ENCODE data around the gene BTBD7. TPM values are rescaled to one million over a fixed set of nuclear protein-coding genes. Genes with fewer than 3 reads are reported as not detected.

The BTBD7 gene
- total and polyA plus RNA-seq, 4 experiments from 2014 or later = 6.9 to 38.3 (median 19.5) TPM

- CTCF ChIA-PET (ENCODE audit: partially characterized antibody) = no interaction called here
- Mint-ChIP-seq H3K27me3 (peaks cover 2% of the 10 kb centered on the region in 2 donors), H3K9me3 (peaks cover 0 to 4% (median 0%) of the 10 kb centered on the region in 8 donors), H3K36me3 (peaks cover 0 to 5% of the 10 kb centered on the region in 2 donors), H3K27ac (no peak overlapping the region), H3K4me1 (peaks cover 6 to 17% (median 10%) of the 10 kb centered on the region in 4 donors), H3K4me3 (no peak overlapping the region)
- POLR2A ChIA-PET (ENCODE audit: partially characterized antibody) = no interaction called here
- H3K4me1 ChIP-seq (ENCODE audit: insufficient read depth, low read length) = peaks cover 8% of the 10 kb centered on the region
- H3K27ac ChIP-seq (ENCODE audit: low read depth, low read length) = no peak overlapping the region
- DNase-seq = no peak
- no peaks in the 10 kb centered on the region for H3K36me3 ChIP-seq (ENCODE audit: insufficient read depth, low read length)
- H3K9me3 ChIP-seq (ENCODE audit: control insufficient read depth in 1 of 2, low read length in 2 of 2) = no peaks in the 10 kb centered on the region
- H3K4me3 ChIP-seq (ENCODE audit: low read length in 2 of 2) = no peak overlapping the region
- intact Hi-C loops (cut with micrococcal nuclease) = no loop called here
- no peaks in the 10 kb centered on the region for H3K27me3 ChIP-seq (ENCODE audit: insufficient read depth, low read length)
Observed at GRCh38 chr14:93337143-93337753, 4.4 kb upstream of the BTBD7 start.

GRCh38 chr14:93333631-93334103, 831 bp upstream of the BTBD7 start:
- intact Hi-C loops (cut with micrococcal nuclease) = loop anchor here (2.0 to 5.0 kb wide), 2 partner anchors 127 to 221 kb away; partner anchors contain the start of genes GON7 and UBR7
- peak overlapping the region; percentile 91 to 95 (median 94) for H3K4me3 Mint-ChIP-seq
- ChIA-PET CTCF (ENCODE audit: partially characterized antibody) (no interaction called here), POLR2A (ENCODE audit: partially characterized antibody) (no interaction called here)
- H3K36me3 ChIP-seq (ENCODE audit: insufficient read depth, low read length) = no peaks in the 10 kb centered on the region
- DNase-seq = peak in 1 of 5 donors; percentile 7
- no peaks in the 10 kb centered on the region for H3K9me3 ChIP-seq (ENCODE audit: control insufficient read depth in 1 of 2, low read length in 2 of 2)
- H3K4me1 Mint-ChIP-seq = peaks cover 30 to 53% (median 36%) of the 10 kb centered on the region in 4 donors
- peak overlapping the region; percentile 83 for H3K27ac ChIP-seq (ENCODE audit: low read depth, low read length)
- peaks cover 0 to 1% (median 0%) of the 10 kb centered on the region in 8 donors for H3K9me3 Mint-ChIP-seq
- H3K36me3 Mint-ChIP-seq = peaks cover 0 to 9% of the 10 kb centered on the region in 2 donors
- H3K4me3 ChIP-seq (ENCODE audit: low read length in 2 of 2) = peak overlapping the region; percentile 59 to 96
- H3K4me1 ChIP-seq (ENCODE audit: insufficient read depth, low read length) = peaks cover 32% of the 10 kb centered on the region
- peak overlapping the region; percentile 92 to 97 (median 96) for H3K27ac Mint-ChIP-seq
- H3K27me3 Mint-ChIP-seq = no peaks in the 10 kb centered on the region
- no peaks in the 10 kb centered on the region for H3K27me3 ChIP-seq (ENCODE audit: insufficient read depth, low read length)

- H3K4me3 Mint-ChIP-seq = peak overlapping the region; percentile 92 to 98 (median 94)
- peak overlapping the region; percentile 83 for H3K27ac ChIP-seq (ENCODE audit: low read depth, low read length)
- no peaks in the 10 kb centered on the region for H3K27me3 Mint-ChIP-seq
- peaks cover 0 to 1% (median 0%) of the 10 kb centered on the region in 8 donors for H3K9me3 Mint-ChIP-seq
- H3K27ac Mint-ChIP-seq = peak overlapping the region; percentile 88 to 97 (median 96)
- no peaks in the 10 kb centered on the region for H3K36me3 ChIP-seq (ENCODE audit: insufficient read depth, low read length)
- peaks cover 0 to 9% of the 10 kb centered on the region in 2 donors for H3K36me3 Mint-ChIP-seq
- intact Hi-C loops (cut with micrococcal nuclease) = loop anchor here (1.0 to 5.0 kb wide), 3 partner anchors 126 to 220 kb away; partner anchors contain the start of genes GON7, MOAP1 and UBR7
- peak in 1 of 5 donors; percentile 18 for DNase-seq
- no peaks in the 10 kb centered on the region for H3K27me3 ChIP-seq (ENCODE audit: insufficient read depth, low read length)
- peaks cover 35 to 65% (median 44%) of the 10 kb centered on the region in 4 donors for H3K4me1 Mint-ChIP-seq
- peak overlapping the region; percentile 48 to 96 for H3K4me3 ChIP-seq (ENCODE audit: low read length in 2 of 2)
- no peaks in the 10 kb centered on the region for H3K9me3 ChIP-seq (ENCODE audit: control insufficient read depth in 1 of 2, low read length in 2 of 2)
- POLR2A ChIA-PET (ENCODE audit: partially characterized antibody) = no interaction called here
- H3K4me1 ChIP-seq (ENCODE audit: insufficient read depth, low read length) = peaks cover 32% of the 10 kb centered on the region
- CTCF ChIA-PET (ENCODE audit: partially characterized antibody) = interaction anchor here (1.2 kb wide), 1 partner anchor 219 kb away, joined by 4 read pairs; no protein-coding TSS in a partner anchor
Observed at GRCh38 chr14:93332397-93332852, 411 bp downstream of the BTBD7 start.

GRCh38 chr14:93331728-93332396, 974 bp downstream of the BTBD7 start:
- intact Hi-C loops (cut with micrococcal nuclease) = loop anchor here (1.0 to 5.0 kb wide), 3 partner anchors 125 to 220 kb away; partner anchors contain the start of genes GON7, MOAP1 and UBR7
- Mint-ChIP-seq H3K36me3 (peaks cover 0 to 9% of the 10 kb centered on the region in 2 donors), H3K4me1 (peaks cover 36 to 67% (median 46%) of the 10 kb centered on the region in 4 donors), H3K4me3 (peak overlapping the region; percentile 91 to 98 (median 94)), H3K9me3 (peaks cover 0 to 1% (median 0%) of the 10 kb centered on the region in 8 donors), H3K27me3 (no peaks in the 10 kb centered on the region), H3K27ac (peak overlapping the region; percentile 83 to 96 (median 91))
- no peaks in the 10 kb centered on the region for H3K36me3 ChIP-seq (ENCODE audit: insufficient read depth, low read length)
- peak in 1 of 5 donors; percentile 11 for DNase-seq
- ChIA-PET CTCF (ENCODE audit: partially characterized antibody) (interaction anchor here (1.1 to 1.2 kb wide), 2 partner anchors 216 to 219 kb away, joined by 4 read pairs; partner anchors contain the start of gene ITPK1), POLR2A (ENCODE audit: partially characterized antibody) (interaction anchor here (1.2 to 1.5 kb wide), 2 partner anchors 147 to 149 kb away, joined by 3 read pairs; partner anchors contain the start of genes LYSET and MOAP1)
- peak overlapping the region; percentile 48 to 96 for H3K4me3 ChIP-seq (ENCODE audit: low read length in 2 of 2)
- peak overlapping the region; percentile 83 for H3K27ac ChIP-seq (ENCODE audit: low read depth, low read length)
- H3K4me1 ChIP-seq (ENCODE audit: insufficient read depth, low read length) = peaks cover 32% of the 10 kb centered on the region
- H3K9me3 ChIP-seq (ENCODE audit: control insufficient read depth in 1 of 2, low read length in 2 of 2) = no peaks in the 10 kb centered on the region
- H3K27me3 ChIP-seq (ENCODE audit: insufficient read depth, low read length) = no peaks in the 10 kb centered on the region

- Mint-ChIP-seq H3K27me3 (no peaks in the 10 kb centered on the region), H3K36me3 (peaks cover 0 to 9% of the 10 kb centered on the region in 2 donors), H3K9me3 (peaks cover 0 to 1% (median 0%) of the 10 kb centered on the region in 8 donors), H3K4me1 (peaks cover 36 to 67% (median 46%) of the 10 kb centered on the region in 4 donors), H3K4me3 (peak overlapping the region; percentile 91 to 98 (median 94)), H3K27ac (peak overlapping the region in 6 of 7 donors; percentile 1 to 83 (median 73))
- POLR2A ChIA-PET (ENCODE audit: partially characterized antibody) = interaction anchor here (1.2 to 1.5 kb wide), 2 partner anchors 146 to 148 kb away, joined by 3 read pairs; partner anchors contain the start of genes LYSET and MOAP1
- CTCF ChIA-PET (ENCODE audit: partially characterized antibody) = interaction anchor here (1.1 to 1.2 kb wide), 2 partner anchors 216 to 218 kb away, joined by 4 read pairs; partner anchors contain the start of gene ITPK1
- Histone ChIP-seq H3K9me3 (ENCODE audit: control insufficient read depth in 1 of 2, low read length in 2 of 2) (no peaks in the 10 kb centered on the region), H3K36me3 (ENCODE audit: insufficient read depth, low read length) (no peaks in the 10 kb centered on the region), H3K4me1 (ENCODE audit: insufficient read depth, low read length) (peaks cover 33% of the 10 kb centered on the region), H3K27me3 (ENCODE audit: insufficient read depth, low read length) (no peaks in the 10 kb centered on the region), H3K4me3 (ENCODE audit: low read length in 2 of 2) (no peak overlapping the region), H3K27ac (ENCODE audit: low read depth, low read length) (no peak overlapping the region)
- intact Hi-C loops (cut with micrococcal nuclease) = loop anchor here (5.0 kb wide), 1 partner anchor 219 kb away; no protein-coding TSS in a partner anchor
- DNase-seq = no peak
Observed at GRCh38 chr14:93331002-93331727, 1.7 kb downstream of the BTBD7 start.

- H3K4me1 ChIP-seq (ENCODE audit: insufficient read depth, low read length) = peaks cover 35% of the 10 kb centered on the region
- H3K4me3 ChIP-seq (ENCODE audit: low read length in 2 of 2) = no peak overlapping the region
- ChIA-PET POLR2A (ENCODE audit: partially characterized antibody) (interaction anchor here (1.2 to 1.5 kb wide), 2 partner anchors 146 to 147 kb away, joined by 3 read pairs; partner anchors contain the start of genes LYSET and MOAP1), CTCF (ENCODE audit: partially characterized antibody) (no interaction called here)
- H3K4me3 Mint-ChIP-seq = peak overlapping the region in 6 of 8 donors; percentile 11 to 98 (median 94)
- H3K36me3 Mint-ChIP-seq = peaks cover 0 to 9% of the 10 kb centered on the region in 2 donors
- no peaks in the 10 kb centered on the region for H3K27me3 ChIP-seq (ENCODE audit: insufficient read depth, low read length)
- no peak for DNase-seq
- peak overlapping the region in 3 of 7 donors; percentile 5 to 83 (median 78) for H3K27ac Mint-ChIP-seq
- H3K27me3 Mint-ChIP-seq = no peaks in the 10 kb centered on the region
- H3K9me3 ChIP-seq (ENCODE audit: control insufficient read depth in 1 of 2, low read length in 2 of 2) = no peaks in the 10 kb centered on the region
- H3K27ac ChIP-seq (ENCODE audit: low read depth, low read length) = no peak overlapping the region
- peaks cover 36 to 67% (median 46%) of the 10 kb centered on the region in 4 donors for H3K4me1 Mint-ChIP-seq
- intact Hi-C loops (cut with micrococcal nuclease) = loop anchor here (5.0 kb wide), 1 partner anchor 218 kb away; no protein-coding TSS in a partner anchor
- H3K36me3 ChIP-seq (ENCODE audit: insufficient read depth, low read length) = no peaks in the 10 kb centered on the region
- H3K9me3 Mint-ChIP-seq = peaks cover 0 to 1% (median 0%) of the 10 kb centered on the region in 8 donors
Observed at GRCh38 chr14:93330609-93331000, 2.2 kb downstream of the BTBD7 start.

All from CD4-positive, alpha-beta memory T cell (primary cell).